Heart left ventricle (tissue), 16 donors: Measurements from ENCODE around the gene CELA1. TPM values are rescaled to one million over a fixed set of nuclear protein-coding genes. Genes with fewer than 3 reads are reported as not detected.
A peak's percentile ranks its signal among the peaks of the same experiment; 100 is the strongest.
"Not testable (repeated sequence)": the region's sequence is repeated elsewhere in the genome, so short reads cannot be mapped to it uniquely, and the experiment has no call there.

ENCODE experiments used
- ATAC-seq, 4 donors: fragments of 200-7000 bp; cut with Tn5 transposase; one replicate each; pipeline ENCODE4 v1.9.1; 2020 to 2022; ENCODE audit warnings: moderate library complexity in 4 of 4, mild to moderate bottlenecking in 3 of 4, moderate number of reproducible peaks in 1 of 4
- DNase-seq, 5 donors: peaks; one replicate each; pipeline ENCODE4 v3.0.0-alpha.2; 2020
- H3K27ac ChIP-seq, 12 donors: fragments of 200-600 bp; sonication (generic) in 4 of 12; one replicate each; pipeline versions ENCODE4 v1.5.0 to v1.8.0; 2016 to 2022; ENCODE audit warnings: mild to moderate bottlenecking in 2 of 12
- H3K27me3 ChIP-seq, 9 donors: fragments of 200-600 bp; sonication (generic) in 2 of 9; one replicate each; pipeline versions ENCODE4 v1.5.1 to v1.8.0; 2016 to 2022; ENCODE audit warnings: mild to moderate bottlenecking in 3 of 9
- H3K36me3 ChIP-seq, 9 donors: fragments of 200-600 bp; sonication (generic) in 2 of 9; one replicate each; pipeline versions ENCODE4 v1.5.0 to v1.8.0; 2018 to 2022; ENCODE audit warnings: mild to moderate bottlenecking in 2 of 9
- H3K4me1 ChIP-seq, 12 donors: fragments of 200-600 bp; sonication (generic) in 4 of 12; one replicate each; pipeline versions ENCODE4 v1.5.0 to v1.8.0; 2016 to 2022; ENCODE audit warnings: mild to moderate bottlenecking in 3 of 12
- H3K4me3 ChIP-seq, 12 donors: fragments of 200-600 bp; sonication (generic) in 4 of 12; one replicate each; pipeline versions ENCODE4 v1.5.0 to v1.8.0; 2017 to 2022; ENCODE audit warnings: mild to moderate bottlenecking in 9 of 12, moderate library complexity in 4 of 12
- H3K9me3 ChIP-seq, 12 donors: fragments of 200-600 bp; sonication (generic) in 4 of 12; one replicate each; pipeline versions ENCODE4 v1.5.0 to v1.8.0; 2016 to 2022; ENCODE audit warnings: mild to moderate bottlenecking in 1 of 12
- CTCF ChIP-seq, 12 donors: fragments of 200-600 bp; sonication (generic) in 4 of 12; IDR thresholded peaks; one replicate each; pipeline versions ENCODE4 v1.5.0 to v1.8.0; 2018 to 2022; ENCODE audit warnings: antibody characterized with exemption in 12 of 12, mild to moderate bottlenecking in 5 of 12
- POLR2A ChIP-seq, 2 donors: fragments of 450-650 bp; IDR thresholded peaks; one replicate each; pipeline ENCODE4 v1.6.1; 2017; ENCODE audit warnings: antibody characterized with exemption in 2 of 2, mild to moderate bottlenecking in 2 of 2, moderate library complexity in 2 of 2
- WGBS, 4 donors: extraction: QIAGEN DNeasy Blood & Tissue Kit in 2 of 4; methylation state at CpG; one replicate each; pipeline versions ENCODE4 v1.1.5 to v1.1.7; 2013 to 2018; 5-methylcytosine and 5-hydroxymethylcytosine counted together
- intact Hi-C, 10 donors: fragments of 100-400 bp; cut with DNase I; formaldehyde crosslinking; loops; one replicate each; pipeline versions ENCODE4 v1.11.1 to v1.14.2; 2022
- polyA plus RNA-seq, 2 donors: library from polyadenylated mRNA; stranded (reverse); fragments of 200-250 nt; gene quantifications; one replicate each; pipeline ENCODE4 v1.2.3, GENCODE V29; 2013
- total RNA-seq, 9 donors: library from RNA; depleted of rRNA in 2 of 9; stranded (reverse); fragments of >200 nt in 2 of 9; fragmentation: NEBNext Ultra II Directional in 3 of 9; extraction: Animal tissue kit (Norgen Biotek cat#: 25700) in 3 of 9; gene quantifications; one replicate each; pipeline versions ENCODE4 v1.1.0 to v1.2.4, GENCODE V29; 2016 to 2023
- donor health status: ischemic (EF 13 %, LVEDD 7.1; RV severe dilation, severe dysfunction).
- donor health status: healthy with polysubstance abuse.
- donor health status: DM: no; HTN: yes; CAD: no.
- donor health status: DM: no; HTN: no; CAD: no.
- donor health status: ischemic (EF 25% LVEDD 6.9; RV normal size, moderate dysfunction).
- donor health status: ischemic (EF 25% LVEDD 5.7; RV mildly dilated, moderate dysfunction).
- donor health status: healthy.
- donor health status: DM: yes; HTN: yes; CAD: no.
- donor health status: ischemic (EF 35%, LVEDD 5.7; RV mildly dilated, moderate dysfunction).
- donor health status: nonischemic (EF 11% LVEDD 7.7; RV severe dilation, severe dysfunction).
- donor health status: DM: yes; HTN: yes; CAD: no.
- donor health status: PGD.
- donor health status: ischemic (EF 29% LVEDD 5.4; RV normal size, mild dysfunction).
- donor health status: nonischemic (EF 23%, LVEDD 6.1; RV moderate dilation, normal function).

Gene CELA1
- total and polyA plus RNA-seq, 11 donors = not detected

DNA sequence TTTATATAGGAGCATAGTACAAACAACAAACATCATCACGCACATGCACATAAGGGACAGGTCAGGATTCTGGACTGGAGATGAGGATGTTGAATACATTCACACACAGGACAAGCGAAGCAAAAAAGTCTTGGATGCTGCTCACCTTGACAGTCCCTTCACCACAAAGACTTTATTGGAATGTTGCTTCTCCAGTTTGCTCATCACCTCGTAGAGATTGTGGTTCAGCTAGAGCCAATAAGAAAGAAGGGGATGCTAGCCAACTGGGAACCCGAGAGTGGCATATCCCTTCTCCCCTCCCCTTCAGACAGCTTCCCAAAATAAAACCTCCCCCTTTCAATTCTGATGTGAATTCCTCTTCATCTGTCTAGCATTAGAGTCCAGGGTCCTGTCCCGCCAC, 50.8 kb downstream of the CELA1 start:
- no peaks in the 10 kb centered on the region for H3K4me1 ChIP-seq
- H3K36me3 ChIP-seq = peaks cover 0 to 71% (median 0%) of the 10 kb centered on the region in 9 donors
- H3K9me3 ChIP-seq = no peaks in the 10 kb centered on the region
- intact Hi-C loops = no loop called here
- WGBS, 4 donors = 79 to 87% (median 84%) methylated on average over 5 of the region's 5 CpGs
- no peaks in the 10 kb centered on the region for H3K27me3 ChIP-seq
- no peak for TF ChIP-seq POLR2A (IDR thresholded peaks at IDR 0.05)
- no peak for TF ChIP-seq CTCF (IDR thresholded peaks at IDR 0.05)
- H3K4me3 ChIP-seq = no peak overlapping the region
- ATAC-seq = no peak
- no peak overlapping the region for H3K27ac ChIP-seq
- DNase-seq = no peak

DNA sequence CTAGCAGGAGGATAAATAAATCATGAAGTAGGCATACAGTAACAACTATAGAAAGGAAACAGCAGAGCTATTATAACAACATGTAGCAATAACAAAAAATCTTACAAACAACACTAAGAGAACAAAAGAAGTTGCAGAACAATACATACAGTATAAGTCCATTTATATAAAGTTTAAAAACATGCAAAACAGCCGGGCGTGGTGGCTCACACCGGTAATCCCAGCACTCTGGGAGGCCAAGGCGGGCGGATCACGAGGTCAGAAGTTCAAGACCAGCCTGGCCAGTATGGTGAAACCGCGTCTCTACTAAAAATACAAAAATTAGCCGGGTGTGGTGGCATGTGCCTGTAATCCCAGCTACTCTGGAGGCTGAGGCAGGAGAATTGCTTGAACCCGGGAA, 52.4 kb downstream of the CELA1 start:
- WGBS, 4 donors = 88 to 91% (median 89%) methylated on average over 10 of the region's 10 CpGs
- intact Hi-C loops, H3K27ac ChIP-seq, H3K4me3 ChIP-seq, H3K9me3 ChIP-seq, ATAC-seq, H3K4me1 ChIP-seq, DNase-seq, H3K27me3 ChIP-seq: not testable (repeated sequence)
- H3K36me3 ChIP-seq = peaks cover 0 to 69% (median 0%) of the 10 kb centered on the region in 9 donors

DNA sequence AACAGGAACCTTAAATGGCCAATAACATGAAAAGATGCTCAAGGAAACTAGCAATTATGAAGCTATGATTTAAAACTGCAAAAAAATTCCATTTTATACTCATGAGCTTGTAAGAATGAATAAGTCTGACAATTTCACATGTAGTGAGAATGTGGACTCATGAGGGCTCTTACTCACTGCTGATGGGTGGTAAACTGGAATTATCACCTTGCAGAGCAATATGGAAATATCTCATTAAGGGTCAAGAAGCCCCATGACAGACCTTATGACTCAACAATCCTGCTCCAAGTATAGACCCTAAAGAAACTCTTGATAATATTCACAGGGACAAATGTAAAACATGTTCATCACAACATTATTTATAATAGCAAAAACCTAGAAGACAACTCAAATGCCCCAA, 52.8 kb downstream of the CELA1 start:
- ATAC-seq = no peak
- H3K4me1 ChIP-seq = no peaks in the 10 kb centered on the region
- TF ChIP-seq POLR2A (IDR thresholded peaks at IDR 0.05) (no peak), CTCF (IDR thresholded peaks at IDR 0.05) (no peak)
- intact Hi-C loops = no loop called here
- H3K36me3 ChIP-seq = peaks cover 0 to 69% (median 0%) of the 10 kb centered on the region in 9 donors
- H3K27me3 ChIP-seq = peaks cover 0 to 3% (median 0%) of the 10 kb centered on the region in 9 donors
- no peaks in the 10 kb centered on the region for H3K9me3 ChIP-seq
- no peak overlapping the region for H3K4me3 ChIP-seq
- H3K27ac ChIP-seq = no peak overlapping the region
- DNase-seq = no peak

DNA sequence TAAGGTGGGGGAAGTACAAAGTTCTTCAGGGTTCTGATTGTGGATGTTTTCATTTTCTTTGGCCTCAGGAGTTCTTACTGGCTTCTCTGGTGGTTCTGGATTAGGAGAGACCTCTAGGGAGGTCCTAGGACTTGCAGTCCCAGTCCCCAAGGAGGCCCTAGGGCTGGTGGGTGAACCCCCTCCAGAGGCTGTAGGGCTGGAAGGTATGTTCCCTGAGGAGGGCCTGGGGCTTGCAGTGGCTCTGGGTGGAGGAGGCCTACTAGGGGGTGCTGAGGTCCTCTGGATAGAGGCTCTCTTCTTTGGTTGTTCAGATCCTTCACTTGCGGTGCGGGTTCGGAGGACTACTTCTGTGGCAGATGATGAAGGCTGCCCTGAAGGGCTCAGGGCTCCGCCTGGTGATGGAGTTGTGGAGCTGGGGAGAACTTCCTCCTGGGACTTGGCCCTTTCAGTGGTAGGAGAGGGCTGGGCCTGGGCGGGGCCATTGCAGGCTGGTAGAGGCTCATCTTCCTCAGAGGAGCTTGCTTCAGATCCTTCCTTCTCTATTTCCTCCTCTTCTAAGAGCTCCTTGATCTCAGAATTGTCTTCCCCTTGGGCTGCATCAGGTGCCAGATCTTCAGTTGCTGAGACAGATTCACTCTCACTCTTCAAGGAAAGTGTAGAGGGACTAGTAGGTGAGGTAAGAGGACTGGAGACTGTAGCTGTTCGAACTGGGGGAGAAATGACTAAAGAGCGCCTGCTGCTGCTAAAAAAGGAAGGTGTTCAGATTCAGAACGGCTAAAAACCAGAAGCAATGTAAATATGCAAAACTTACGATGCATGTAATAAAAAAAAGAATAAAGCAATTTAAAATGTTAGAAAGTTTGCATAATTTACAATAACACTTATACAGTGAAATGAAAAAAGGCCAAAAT, 54.6 kb downstream of the CELA1 start:
- H3K27me3 ChIP-seq, H3K4me3 ChIP-seq, intact Hi-C loops, H3K9me3 ChIP-seq, H3K27ac ChIP-seq, H3K4me1 ChIP-seq: not testable (repeated sequence)
- peaks cover 0 to 62% (median 0%) of the 10 kb centered on the region in 9 donors for H3K36me3 ChIP-seq
- DNase-seq = peak; percentile 24 to 80 (median 49)
- 81 to 87% (median 84%) methylated on average over 9 of the region's 9 CpGs for WGBS, 4 donors
- ATAC-seq = peak in 3 of 4 donors; percentile 50 to 90 (median 60)

GRCh38 chr12:51285843-51286242, 60.6 kb downstream of the CELA1 start:
- ATAC-seq (no peak), DNase-seq (no peak)
- 88 to 94% (median 92%) methylated on average over 1 of the region's 1 CpG for WGBS, 4 donors
- Histone ChIP-seq H3K27me3 (peaks cover 0 to 3% (median 0%) of the 10 kb centered on the region in 9 donors), H3K36me3 (peaks cover 0 to 68% (median 0%) of the 10 kb centered on the region in 9 donors), H3K4me1 (no peaks in the 10 kb centered on the region), H3K9me3 (no peaks in the 10 kb centered on the region), H3K27ac (no peak overlapping the region), H3K4me3 (no peak overlapping the region)
- intact Hi-C loops = no loop called here
- no peak for TF ChIP-seq CTCF (IDR thresholded peaks at IDR 0.05)
- TF ChIP-seq POLR2A (IDR thresholded peaks at IDR 0.05) = no peak
